Adipose tissue (tissue), 3 donors: ENCODE measurements around the gene RPL39L. TPM values are rescaled to one million over a fixed set of nuclear protein-coding genes. Genes with fewer than 3 reads are reported as not detected.
"Not testable (repeated sequence)": the region's sequence is repeated elsewhere in the genome, so short reads cannot be mapped to it uniquely, and the experiment has no call there.

Source experiments
- H3K27ac ChIP-seq: one replicate; pipeline ENCODE4 v1.5.1; 2013; ENCODE audit warnings: low read depth, low read length
- WGBS, 3 donors: extraction: QIAGEN DNeasy Blood & Tissue Kit; methylation state at CpG; one replicate each; pipeline ENCODE4 v1.1.7; 2013; 5-methylcytosine and 5-hydroxymethylcytosine counted together
- polyA plus RNA-seq, 3 donors: library from polyadenylated mRNA; stranded (reverse); fragments of 200-250 nt; gene quantifications; one replicate each; pipeline ENCODE4 v1.2.3, GENCODE V29; 2013
- donor health status: healthy with polysubstance abuse.
- donor health status: Bipolar disorder and iron deficiency.
- donor health status: healthy.

The RPL39L gene
- polyA plus RNA-seq, 3 donors, result 3.8 to 14.3 (median 9.2) TPM

DNA sequence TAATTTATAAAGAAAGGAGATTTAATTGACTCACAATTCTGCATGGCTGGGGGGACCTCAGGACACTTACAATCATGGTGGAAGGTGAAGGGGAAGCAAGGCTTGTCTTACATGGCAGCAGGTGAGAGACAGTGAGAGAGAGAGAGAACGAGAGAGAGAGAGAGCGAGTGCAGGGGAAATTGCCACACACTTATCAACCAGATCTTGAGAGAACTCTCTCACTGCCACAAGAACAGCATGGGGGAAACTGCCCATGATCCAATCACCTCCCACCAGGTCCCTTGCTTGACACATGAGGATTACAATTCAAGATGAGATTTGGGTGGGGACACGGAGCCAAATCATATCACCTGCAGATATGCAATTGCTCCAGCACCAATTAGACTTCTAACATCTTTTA lies 7.1 kb upstream of the RPL39L start:
- no peak overlapping the region for H3K27ac ChIP-seq
- WGBS, 3 donors, result 66 to 73% (median 68%) methylated on average over 3 of the region's 3 CpGs

DNA sequence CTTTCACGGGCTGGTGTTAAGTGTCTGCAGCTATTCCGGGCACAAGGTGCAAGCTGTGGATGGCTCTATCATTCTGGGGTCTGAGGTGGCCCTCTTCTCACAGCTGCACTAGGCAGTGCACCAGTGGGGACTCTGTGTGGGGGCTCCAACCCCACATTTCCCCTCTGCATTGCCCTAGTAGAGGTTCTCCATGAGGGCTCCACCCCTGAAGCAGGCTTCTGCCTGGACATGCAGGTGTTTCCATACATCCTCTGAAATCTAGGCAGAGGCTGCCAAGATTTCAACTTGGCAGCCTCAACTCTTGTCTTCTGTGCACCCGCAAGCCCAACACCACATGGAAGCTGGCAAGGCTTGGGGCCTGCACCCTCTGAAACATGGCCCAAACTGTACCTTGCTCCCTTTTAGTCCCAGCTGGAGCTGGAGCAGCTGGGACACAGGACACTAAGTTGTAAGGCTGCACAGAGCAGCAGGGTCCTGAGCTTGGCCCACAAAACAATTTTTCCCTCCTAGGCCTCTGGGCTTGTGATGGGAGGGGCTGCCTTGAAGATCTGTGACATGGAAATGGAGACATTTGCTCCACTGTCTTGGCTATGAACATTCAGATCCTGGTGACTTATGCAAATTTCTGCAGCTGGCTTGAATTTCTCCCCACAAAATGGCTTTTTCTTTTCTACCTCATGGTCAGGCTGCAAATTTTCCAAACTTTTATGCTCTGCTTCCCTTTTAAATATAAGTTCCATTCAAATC lies 6.0 kb upstream of the RPL39L start:
- no peak overlapping the region for H3K27ac ChIP-seq
- WGBS, 3 donors, result 80 to 98% (median 93%) methylated on average over 3 of the region's 3 CpGs

DNA sequence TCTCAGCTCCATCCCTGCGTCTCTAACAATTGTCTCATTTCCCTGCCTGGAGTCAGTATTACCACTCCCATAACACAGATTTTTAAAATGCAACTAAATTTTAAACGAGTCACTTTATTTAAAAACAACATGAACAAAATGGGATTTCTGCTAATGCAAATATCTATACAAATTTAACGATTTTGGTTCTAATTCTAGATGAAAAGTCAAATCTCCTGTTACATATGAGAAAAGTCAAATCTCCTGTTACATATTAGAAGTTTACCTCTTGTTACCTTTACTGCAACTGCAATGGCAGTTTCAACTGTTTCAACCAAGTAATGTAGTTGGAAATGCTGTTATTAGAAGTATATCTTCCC lies 578 bp upstream of the RPL39L start:
- H3K27ac ChIP-seq, result no peak overlapping the region
- 21 to 27% (median 21%) methylated on average over 3 of the region's 3 CpGs for WGBS, 3 donors

DNA sequence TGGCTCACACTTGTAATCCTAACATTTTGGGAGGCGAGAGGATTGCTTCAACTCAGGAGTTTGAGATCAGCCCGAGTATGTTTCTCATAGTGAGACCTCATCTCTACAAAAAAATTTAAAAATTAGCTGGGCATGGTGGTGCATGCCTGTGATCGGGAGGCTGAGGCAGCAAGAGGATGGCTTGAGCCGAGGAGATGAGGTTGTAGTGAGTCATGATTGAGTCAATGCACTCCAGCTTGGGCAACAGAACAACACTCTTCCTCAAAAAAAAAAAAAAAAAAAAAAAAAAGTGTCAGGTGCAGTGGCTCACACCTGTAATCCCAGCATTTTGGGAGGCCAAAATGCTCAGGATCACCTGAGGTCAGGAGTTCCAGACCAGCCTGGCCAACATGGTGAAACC lies 2.4 kb downstream of the RPL39L start:
- WGBS, 3 donors, result 88 to 97% (median 92%) methylated on average over 4 of the region's 4 CpGs
- no peak overlapping the region for H3K27ac ChIP-seq

DNA sequence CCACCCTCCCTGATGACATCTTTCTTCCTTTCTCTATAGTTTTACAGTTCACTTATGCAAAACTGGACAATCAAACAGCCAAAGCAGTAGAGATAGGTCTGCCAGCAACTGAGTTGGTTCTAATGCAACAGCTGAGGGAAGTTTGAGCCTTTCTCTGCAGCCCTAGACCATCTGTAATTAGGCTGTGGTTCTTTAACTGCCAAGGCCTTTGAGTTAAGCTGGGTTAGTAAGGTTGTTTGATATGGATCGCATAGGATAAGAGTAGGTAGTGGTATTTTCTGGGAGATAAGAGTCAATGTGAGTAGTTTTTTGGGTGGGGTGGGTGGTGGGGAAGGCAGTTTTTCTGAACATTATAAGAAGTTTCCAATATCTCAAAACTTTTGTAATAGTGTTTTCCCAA lies 3.0 kb downstream of the RPL39L start:
- H3K27ac ChIP-seq, result no peak overlapping the region
- WGBS, 3 donors, result 78 to 97% (median 96%) methylated on average over 1 of the region's 1 CpG

DNA sequence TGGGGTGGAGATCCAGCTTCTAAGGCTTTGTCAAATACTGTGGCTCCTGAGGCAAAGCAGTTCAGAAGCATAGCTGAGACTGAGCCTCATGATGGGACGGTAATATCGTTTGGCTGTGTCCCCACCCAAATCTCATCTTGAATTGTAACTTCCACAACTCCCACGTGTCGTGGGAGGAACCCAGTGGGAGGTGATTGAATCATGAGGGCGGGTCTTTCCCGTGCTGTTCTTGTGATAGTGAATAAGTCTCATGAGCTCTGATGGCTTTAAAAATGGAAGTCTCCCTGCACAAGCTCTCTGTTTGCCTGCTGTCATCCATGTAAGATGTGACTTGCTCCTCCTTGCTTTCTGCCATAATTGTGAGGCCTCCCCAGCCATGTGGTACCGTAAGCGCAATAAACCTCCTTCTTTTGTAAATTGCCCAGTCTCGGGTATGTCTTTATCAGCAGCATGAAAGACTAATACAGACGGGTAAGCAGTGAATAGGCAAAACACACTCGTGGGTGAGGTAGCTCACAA lies 4.1 kb downstream of the RPL39L start:
- WGBS, 3 donors, result 89 to 97% (median 91%) methylated on average over 11 of the region's 11 CpGs

DNA sequence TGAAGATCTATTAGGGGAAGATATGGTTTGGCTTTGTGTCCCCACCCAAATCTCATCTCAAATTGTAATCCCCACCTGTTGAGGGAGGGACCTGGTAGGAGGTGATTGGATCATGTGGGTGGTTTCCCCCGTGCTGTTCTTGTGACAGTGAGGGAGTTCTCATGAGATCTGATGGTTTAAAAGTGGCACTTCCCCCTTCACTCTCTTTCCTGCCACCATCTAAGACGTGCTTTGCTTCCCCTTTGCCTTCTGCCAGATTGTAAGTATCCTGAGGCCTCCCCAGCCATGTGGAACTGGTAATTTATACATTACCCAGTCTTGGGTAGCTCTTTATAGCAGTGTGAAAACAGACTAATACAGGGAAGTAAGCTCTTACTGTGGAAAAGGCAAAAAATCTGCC lies 6.1 kb downstream of the RPL39L start:
- WGBS, 3 donors, result 41 to 75% (median 73%) methylated on average over 2 of the region's 2 CpGs
- H3K27ac ChIP-seq, result not testable (repeated sequence)

More for the DNA sequence above, 4.1 kb downstream of the RPL39L start:
- H3K27ac ChIP-seq, result not testable (repeated sequence)

DNA sequence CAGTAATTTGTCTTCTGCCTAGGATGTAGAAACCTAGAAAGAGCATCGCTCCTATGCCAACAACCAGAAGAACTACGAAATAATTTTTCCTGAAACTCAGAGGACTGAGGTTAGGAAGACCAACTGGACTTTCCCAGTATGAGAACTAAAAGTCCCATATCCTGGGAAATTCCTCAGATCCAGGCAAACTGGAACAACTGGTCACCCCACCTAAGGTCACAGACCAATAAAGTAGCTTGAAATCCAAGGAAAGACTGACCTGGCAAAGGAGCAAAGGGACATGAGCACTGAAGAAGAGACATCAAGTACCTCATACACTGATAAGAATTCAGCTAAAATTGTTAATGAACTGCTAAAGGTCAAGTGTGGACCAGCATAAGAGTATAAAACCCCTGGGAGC lies 6.6 kb downstream of the RPL39L start:
- WGBS, 3 donors, result 52 to 85% (median 71%) methylated on average over 2 of the region's 2 CpGs
- H3K27ac ChIP-seq, result no peak overlapping the region

DNA sequence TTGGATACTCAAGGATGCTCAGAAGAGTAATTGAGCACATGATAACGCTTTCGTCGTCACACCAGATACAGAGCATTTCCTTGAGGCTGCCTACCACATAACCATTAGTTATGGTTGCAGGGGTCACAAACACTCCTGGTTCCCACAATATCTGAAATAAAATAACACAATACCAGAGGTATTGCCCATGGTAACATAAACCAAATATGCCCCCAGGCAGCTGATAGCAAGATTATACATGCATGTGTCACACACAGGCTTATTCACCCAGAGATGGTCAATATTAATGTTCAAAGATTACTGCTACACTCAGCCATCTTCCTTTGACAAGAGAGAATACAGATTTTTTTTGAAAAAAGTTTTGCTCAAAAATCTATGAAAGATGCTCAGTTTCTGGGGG lies 7.3 kb downstream of the RPL39L start:
- 91 to 93% (median 92%) methylated on average over 3 of the region's 3 CpGs for WGBS, 3 donors
- H3K27ac ChIP-seq, result no peak overlapping the region

DNA sequence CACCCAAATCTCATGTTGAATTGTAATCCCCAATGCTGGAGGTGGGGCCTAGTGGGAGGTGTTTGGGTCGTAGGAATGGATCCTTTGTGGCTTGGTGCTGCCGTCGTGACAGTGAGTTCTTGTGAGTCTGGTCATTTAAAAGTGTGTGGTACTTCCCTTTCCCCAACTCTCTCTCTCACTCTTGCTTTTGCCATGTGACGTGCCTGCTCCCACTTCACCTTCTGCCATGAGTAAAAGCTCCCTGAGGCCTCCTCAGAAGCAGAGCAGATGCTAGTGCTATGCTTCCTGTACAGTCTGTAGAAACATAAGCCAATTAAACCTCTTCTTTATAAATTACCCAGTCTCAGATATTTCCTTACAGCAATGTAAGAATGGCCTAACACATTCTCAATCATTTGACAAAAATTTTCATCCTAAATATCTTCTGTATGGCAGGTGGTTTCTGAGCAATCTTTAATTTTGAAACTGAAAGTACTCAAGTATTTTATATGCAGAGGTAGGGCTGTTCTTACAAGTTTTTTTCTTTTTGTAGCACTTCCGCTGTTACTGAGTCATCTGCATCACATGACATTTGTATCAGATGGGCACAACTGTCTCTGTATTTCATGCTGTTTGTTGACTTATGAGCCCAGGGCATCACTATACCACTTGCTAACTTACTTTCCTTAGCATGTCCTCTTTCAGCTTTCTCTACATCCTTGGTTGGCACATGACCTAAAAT lies 8.8 kb downstream of the RPL39L start:
- WGBS, 3 donors, result 66 to 87% (median 73%) methylated on average over 5 of the region's 5 CpGs
- H3K27ac ChIP-seq, result no peak overlapping the region

DNA sequence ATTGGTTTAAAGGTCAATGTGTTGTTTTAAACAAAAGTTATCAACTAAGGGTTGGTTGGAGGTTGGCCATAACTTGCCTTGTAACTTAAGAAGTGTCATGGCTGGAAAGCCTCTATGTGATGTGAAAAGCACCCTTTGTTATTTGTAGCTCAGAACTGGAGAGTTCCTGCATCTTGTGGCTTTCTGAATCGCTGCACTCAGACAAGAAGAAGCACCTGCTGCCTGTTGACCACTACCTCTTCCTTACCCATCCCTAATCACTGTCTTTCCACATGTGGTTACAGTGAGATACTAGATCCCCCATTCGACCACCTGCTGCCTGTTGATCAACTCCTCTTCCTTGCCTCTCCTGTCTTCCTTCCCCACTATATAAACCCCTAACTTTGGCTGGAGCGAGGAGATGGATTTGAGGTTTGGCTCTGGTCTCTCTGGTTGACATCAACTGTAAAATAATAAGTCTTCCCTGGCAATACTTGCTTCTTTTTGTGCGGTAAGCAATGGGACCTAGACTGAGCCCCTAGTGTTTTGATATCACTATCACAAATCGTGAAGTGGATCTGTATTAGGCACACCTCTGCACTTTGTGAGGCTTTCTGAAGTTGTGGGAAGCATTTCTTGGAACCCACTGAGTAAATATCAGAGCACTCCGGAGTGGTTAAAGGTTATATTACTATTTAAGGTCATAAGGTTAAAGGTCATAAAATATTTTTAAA lies 13.8 kb downstream of the RPL39L start:
- no peak overlapping the region for H3K27ac ChIP-seq
- 81 to 84% (median 82%) methylated on average over 6 of the region's 6 CpGs for WGBS, 3 donors

DNA sequence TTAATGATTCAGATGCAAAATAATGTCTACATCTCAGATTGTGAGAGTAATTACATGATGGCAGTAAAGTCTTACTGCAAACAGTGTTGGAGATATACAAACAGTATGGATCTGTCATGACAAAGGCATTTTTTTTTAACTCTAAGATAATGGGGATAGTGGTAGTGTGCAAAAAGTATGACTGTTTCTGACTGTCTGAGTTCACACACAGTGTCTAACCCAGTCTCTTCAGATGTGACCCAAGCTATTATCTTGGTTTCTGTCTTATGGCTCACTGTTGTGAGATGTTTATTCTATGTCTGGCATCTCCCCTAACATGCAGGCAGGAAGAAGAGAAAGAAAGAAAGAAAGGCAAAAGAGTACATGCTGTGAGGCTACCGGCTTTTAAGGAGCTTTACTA lies 17.0 kb downstream of the RPL39L start:
- H3K27ac ChIP-seq, result no peak overlapping the region
- WGBS, 3 donors, result 85 to 94% (median 91%) methylated on average over 1 of the region's 1 CpG

DNA sequence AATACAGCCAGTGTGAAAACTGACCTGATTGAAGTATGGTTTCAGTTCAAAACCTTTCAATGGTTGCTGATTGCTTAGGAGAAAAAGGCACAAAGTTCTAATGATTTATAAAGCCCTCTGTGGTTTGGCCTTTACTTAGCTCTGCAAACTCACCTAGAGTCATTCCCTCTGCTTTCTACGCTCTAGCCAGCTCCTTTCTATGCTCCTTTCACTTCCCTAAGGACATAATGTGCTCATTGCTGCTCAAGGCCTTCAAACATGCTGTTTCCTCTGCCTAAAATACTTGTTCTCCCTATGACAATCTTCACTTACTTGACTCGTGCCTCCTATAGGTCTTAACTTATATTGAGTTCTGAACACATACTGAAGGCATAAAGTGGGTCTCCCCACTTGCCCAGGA lies 19.0 kb downstream of the RPL39L start:
- WGBS, 3 donors, result 77 to 93% (median 81%) methylated on average over 2 of the region's 2 CpGs
- no peak overlapping the region for H3K27ac ChIP-seq

DNA sequence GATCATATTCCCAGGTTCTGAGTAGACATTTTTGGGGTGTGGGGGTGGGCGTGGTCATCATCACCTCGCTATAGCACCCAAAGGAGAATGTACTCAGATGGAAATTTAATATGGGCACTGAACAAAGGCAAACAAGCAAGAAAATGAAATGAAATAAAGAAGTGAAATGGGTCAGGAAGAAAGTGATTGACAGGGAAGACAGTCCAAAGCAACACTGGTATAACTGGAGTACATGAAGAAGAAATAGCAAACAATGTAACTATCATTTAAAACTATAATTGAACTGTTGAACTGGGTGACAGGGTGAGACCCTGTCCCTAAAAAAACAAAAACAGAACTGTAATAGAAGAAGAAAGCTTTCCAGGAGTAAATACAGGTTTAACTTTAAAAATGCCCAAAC lies 24.8 kb downstream of the RPL39L start:
- no peak overlapping the region for H3K27ac ChIP-seq
- 80 to 93% (median 89%) methylated on average over 2 of the region's 2 CpGs for WGBS, 3 donors

DNA sequence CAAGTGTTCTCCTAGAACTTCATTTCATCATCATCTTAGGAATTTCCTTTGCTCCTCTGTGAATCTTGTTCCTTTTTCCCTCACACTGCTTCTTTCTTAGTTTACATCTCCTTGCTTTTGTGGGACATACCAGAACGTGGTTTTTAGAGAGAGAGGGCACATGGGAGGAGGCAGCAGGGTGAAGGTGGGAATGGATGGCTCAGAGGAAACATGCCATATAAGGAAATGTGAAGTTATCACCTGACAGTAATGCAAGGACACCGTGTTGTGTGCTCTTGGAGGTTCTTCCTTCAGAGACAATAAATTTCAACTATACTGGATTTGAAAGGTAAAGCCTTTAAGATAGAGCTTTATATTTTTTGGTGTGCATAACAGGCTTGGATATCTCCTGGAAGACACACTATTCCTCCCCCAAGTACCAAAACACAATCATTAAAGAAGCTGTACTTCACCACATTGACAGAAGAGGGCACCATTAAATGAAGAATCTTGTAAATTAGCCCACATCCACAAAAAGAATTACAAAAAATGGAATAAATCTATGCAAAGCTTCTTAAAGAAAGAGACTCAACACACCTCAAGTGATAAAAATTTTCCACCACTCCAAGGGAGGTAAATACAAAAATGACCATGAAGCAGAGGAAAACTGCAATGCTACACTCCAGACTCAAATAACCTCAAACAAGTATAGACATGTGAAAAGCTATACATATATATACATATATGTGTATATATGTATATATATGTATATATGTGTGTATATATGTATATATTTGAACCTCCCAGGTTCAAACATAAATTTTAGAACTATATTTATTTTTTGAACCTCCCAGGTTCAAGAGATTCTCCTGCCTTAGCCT lies 26.1 kb downstream of the RPL39L start:
- no peak overlapping the region for H3K27ac ChIP-seq
- whole genome bisulfite sequencing, 3 donors, result 31 to 42% (median 33%) methylated on average over 2 of the region's 2 CpGs

DNA sequence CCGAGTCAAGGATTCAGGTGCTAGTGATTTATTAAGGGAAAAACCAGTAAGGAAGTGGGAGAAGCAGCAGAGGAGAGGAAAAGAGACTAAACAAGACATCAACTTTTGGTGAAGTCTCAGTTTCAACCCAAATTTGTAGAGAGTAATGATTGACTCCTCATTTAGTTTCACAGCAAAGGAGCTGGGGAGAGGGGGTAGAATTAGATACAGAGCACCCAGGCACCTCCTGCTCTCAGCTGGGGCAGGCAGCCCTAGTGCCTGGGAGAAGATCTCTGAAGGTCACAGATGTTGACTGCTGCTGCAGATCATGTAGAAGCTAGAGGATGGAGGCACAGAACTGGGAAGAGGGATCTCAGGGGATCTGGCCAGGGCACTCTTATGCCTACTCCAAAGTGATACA lies 29.1 kb downstream of the RPL39L start:
- WGBS, 3 donors, result 45 to 86% (median 85%) methylated on average over 1 of the region's 1 CpG
- H3K27ac ChIP-seq, result no peak overlapping the region

DNA sequence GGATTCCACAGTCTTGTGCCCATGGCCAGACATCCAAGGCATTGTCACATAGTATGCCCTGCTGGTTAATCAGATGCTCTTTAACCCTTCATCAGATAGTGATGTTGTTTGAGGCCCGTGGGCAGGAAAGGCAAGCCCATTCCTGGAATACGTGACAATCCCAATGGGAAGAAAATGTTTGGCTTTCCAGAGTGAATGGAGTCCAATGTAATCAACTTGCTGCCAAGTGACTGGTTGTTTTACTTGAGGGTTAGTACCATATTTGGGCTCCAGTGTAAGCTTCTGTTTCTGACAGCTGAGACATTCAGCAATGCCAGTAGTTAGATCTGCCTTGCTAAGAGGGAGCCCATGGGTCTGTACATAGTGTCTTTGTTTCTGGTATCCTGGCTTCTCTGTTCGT lies 31.3 kb downstream of the RPL39L start:
- 74 to 81% (median 80%) methylated on average over 3 of the region's 3 CpGs for WGBS, 3 donors
- H3K27ac ChIP-seq, result no peak overlapping the region

DNA sequence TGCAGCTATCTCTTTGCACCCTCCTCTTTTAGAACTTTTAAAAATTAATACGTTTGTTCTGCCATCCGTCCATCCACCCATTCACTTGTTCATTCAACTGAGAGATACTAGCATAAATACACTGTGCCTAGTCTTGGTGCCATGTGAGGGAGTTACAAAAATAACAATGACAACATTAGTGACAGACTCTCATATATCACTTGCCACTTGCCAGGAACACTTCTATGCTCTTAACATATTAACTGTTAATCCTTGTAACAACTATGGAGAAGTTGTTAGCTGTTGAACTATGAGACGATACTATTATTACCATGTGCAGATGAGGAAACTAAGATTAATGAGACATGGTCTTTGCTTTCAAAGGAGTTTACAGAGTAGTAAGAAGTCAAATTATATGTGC lies 33.6 kb downstream of the RPL39L start:
- no peak overlapping the region for H3K27ac ChIP-seq
- WGBS, 3 donors, result 76 to 92% (median 90%) methylated on average over 3 of the region's 3 CpGs
